Measurements from ENCODE around the gene NARS2.
"Not testable (repeated sequence)": the region's sequence is repeated elsewhere in the genome, so short reads cannot be mapped to it uniquely, and the experiment has no call there.

The NARS2 gene

GRCh38 chr11:78539506-78539905 lies 35.2 kb downstream of the NARS2 start:
- DNase-seq, result no peak

GRCh38 chr11:78536933-78537332 lies 37.7 kb downstream of the NARS2 start:
- no peak for DNase-seq

GRCh38 chr11:78535920-78536319 lies 38.7 kb downstream of the NARS2 start:
- no peak for DNase-seq

GRCh38 chr11:78535027-78535426 lies 39.6 kb downstream of the NARS2 start:
- no peak for DNase-seq

DNA sequence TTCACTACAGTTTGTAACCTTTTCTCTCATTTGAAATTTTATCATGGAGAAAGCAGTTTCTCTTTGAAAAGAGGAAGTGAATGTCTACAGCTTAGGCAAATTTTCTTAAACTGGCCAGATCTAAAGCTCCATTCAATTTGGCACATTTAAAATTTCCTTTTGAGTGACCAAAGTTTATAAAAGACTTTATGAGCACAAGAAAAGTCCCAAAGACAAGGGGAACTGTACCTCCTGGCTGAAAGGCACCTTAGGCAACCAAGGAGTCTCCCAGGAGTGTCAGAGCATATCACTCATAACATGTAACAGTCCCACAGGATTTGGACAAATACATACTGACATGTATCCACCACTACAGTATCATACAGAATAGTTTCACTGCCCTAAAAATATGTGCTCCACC lies 41.3 kb downstream of the NARS2 start:
- no peak for DNase-seq

GRCh38 chr11:78532991-78533390 lies 41.7 kb downstream of the NARS2 start:
- DNase-seq, result no peak

GRCh38 chr11:78526497-78527146 lies 48.0 kb downstream of the NARS2 start:
- no peak for DNase-seq

DNA sequence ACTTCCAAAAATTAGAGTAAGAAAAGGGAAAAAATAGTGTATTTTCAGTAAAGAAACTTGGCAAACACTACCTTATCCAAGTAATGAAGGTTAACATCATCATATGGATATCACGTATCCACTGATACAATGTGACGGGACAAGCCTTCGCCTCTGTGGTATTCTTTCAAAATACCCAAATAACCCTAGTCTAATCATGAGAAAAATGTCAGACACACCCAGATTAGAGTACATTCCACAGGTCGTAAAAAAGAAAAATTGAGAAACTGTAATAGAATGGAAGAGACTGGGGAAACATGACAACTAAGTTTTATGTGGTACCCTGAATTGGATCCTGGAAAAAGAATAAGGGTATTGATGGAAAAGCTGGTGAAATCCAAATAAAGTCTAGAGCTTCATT lies 48.9 kb downstream of the NARS2 start:
- no peak for DNase-seq

GRCh38 chr11:78520230-78520629 lies 54.4 kb downstream of the NARS2 start:
- DNase-seq, result no peak

DNA sequence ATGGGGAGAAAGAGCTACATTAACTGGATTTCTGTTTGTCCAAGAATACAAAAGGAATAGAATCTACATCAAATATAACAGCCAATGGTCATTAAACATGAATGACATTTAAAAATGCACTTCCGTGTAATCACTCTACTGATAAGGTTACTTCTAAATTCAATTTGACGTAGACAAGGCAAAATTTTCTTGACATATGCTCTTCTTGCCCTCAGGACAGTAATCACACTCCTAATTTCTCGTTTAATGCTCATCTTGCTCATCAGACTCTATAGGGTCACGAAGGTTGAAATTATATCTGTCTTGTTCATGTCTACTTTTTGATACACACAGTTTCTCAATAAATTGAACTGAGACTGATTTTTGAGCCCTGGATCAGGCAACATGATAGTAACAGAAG lies 58.4 kb downstream of the NARS2 start:
- DNase-seq, result no peak

DNA sequence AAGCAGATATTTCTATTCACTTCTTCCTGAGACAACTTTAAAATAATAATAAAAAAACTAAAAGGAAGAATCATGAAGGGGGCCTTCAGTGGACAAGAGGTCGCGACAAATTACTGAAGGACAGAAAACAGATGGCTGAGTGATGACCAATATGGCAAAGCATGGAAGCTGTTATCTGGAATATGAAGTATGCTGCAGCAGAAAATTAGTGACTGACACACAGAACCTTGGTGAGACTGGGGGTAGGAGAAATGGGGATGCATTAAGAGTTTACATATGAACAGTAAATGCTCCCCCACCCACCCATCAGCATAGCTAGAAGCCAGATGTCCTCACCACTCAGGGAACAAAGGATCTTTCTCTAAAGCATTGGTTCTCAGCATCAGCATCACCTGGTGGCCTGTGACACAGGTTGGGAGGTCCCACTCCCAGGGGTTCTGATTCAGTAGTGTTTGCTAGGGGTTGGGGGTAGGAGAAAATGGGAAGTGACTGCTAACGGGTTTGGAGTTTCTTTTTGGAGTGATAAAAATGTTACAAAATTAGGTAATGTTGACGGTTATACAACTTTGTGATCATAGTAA lies 59.7 kb downstream of the NARS2 start:
- no peak for DNase-seq

DNA sequence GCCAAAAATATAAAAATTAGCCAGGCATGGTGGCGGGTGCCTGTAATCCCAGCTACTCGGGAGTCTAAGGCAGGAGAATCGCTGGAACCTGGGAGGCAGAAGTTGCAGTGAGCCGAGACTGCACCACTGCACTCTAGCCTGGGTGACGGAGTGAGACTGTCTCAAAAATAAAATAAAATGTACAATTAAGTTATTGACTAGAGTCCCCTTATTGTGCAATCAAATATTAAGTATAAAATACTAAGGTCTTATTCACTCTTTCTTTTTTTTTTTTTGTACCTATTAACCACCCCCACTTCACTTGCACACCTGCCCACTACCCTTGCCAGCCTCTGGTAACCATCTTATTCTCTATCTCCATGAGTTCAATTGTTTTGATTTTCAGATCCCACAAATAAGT lies 61.6 kb downstream of the NARS2 start:
- DNase-seq, result not testable (repeated sequence)

DNA sequence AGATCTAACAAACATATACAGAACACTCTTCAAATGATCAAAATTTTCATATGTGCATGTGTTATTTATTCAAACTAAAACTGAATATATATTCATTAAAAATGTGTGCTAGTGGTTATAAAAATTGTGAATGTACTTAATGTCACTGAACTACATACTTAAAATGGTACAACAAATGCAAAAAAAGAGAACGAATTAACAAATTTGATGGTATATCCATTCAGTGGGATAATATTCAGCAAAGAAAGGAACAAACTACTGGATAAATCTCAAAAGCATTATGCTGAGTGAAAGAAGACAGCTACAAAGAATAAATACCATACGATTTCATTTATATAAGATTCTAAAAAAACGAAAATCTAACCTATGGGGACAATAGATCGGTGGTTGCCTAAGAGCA lies 64.1 kb downstream of the NARS2 start:
- no peak for DNase-seq

GRCh38 chr11:78510025-78510596 lies 64.6 kb downstream of the NARS2 start:
- no peak for DNase-seq

DNA sequence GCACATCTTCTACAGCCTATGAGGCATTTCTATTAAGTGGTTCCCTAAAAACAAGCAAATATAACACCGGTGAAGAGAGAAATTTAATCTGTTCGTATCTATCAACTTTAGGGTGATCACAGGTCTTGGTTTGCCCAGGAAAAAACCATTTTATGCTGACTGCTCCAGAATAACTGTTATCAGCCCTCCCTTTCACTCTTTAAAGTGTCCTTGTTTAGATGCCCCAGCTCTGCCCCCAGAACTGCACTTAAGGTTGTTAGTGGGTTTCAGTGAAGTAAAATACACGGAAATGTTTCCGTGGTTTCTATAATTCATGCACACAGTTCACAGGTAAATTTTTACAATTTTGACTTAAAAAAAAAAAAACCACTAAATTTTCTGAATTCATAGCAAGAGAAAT lies 70.0 kb downstream of the NARS2 start:
- DNase-seq, result no peak

- no peak for DNase-seq
Measured at GRCh38 chr11:78504181-78504580, 70.5 kb downstream of the NARS2 start.

- DNase-seq, result no peak
Measured at GRCh38 chr11:78499971-78500370, 74.7 kb downstream of the NARS2 start.

- DNase-seq, result no peak
Measured at GRCh38 chr11:78497293-78497692, 77.4 kb downstream of the NARS2 start.

DNA sequence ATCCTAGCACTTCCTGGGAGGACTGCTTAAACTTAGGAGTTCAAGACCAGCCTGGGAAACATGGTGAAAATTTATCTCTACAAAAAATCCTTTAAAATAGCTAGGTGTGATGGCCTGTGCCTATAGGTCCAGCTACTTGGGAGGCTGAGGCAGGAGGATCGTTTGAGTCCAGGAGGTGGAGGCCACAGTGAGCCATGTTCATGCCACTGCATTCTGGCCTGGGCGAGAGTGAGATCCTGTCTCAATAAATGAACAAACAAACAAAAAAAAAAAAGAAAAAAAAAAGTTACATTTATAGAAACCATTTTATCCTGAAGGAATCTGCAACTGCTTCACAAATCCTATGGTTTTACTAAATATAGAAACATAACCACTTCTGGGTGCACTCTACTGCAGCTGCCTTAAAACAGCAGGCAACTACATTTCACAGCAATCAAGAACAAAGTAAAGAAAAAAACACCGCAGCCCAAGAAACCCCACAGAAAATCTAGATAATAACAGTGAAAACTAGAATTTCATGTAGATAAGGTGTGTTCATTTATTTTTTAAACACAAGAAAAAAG lies 81.2 kb downstream of the NARS2 start:
- DNase-seq, result no peak

- DNase-seq, result no peak
Measured at GRCh38 chr11:78492973-78493372, 81.7 kb downstream of the NARS2 start.

DNA sequence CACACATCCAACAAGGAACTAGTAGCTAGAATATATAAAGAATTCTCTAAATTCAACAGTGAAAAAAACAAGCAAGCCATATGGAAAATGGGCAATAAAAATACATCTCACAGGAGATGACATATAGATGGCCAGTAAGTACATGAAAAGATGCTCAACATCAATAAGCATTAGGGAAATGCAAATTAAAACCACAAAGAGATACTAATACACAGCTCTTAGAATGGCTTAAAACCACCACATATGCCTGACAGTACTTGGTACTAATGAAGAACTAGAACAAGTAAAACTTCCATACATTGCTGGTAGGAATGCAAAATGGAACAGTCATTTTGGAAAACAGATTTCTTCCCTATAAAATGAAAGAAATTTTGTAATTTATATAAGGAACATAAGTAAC lies 85.5 kb downstream of the NARS2 start:
- DNase-seq, result no peak

GRCh38 chr11:78478536-78478935 lies 96.1 kb downstream of the NARS2 start:
- no peak for DNase-seq

- no peak for DNase-seq
Measured at GRCh38 chr11:78476066-78476465, 98.6 kb downstream of the NARS2 start.

DNA sequence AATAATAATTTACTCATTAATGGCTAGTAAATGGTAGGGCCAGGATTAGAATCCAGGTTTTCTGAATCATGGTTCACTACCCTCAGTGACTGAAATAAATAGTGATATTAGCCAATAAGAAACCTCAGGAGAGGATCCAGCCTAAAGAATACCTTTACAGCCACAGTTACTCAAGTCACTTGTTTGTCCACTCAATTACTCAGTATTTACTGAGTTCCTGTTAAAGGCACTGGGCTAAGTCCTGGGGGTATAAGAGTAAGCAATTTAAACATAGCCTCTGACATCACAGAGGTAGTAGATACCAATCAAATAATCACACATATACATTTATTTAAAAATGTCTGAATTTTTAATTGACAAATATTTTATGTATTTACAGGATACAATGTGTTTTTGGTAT lies 100.2 kb downstream of the NARS2 start:
- no peak for DNase-seq

GRCh38 chr11:78472905-78473304 lies 101.8 kb downstream of the NARS2 start:
- DNase-seq, result no peak
